ENCODE results near the gene MXI1.

DNA sequence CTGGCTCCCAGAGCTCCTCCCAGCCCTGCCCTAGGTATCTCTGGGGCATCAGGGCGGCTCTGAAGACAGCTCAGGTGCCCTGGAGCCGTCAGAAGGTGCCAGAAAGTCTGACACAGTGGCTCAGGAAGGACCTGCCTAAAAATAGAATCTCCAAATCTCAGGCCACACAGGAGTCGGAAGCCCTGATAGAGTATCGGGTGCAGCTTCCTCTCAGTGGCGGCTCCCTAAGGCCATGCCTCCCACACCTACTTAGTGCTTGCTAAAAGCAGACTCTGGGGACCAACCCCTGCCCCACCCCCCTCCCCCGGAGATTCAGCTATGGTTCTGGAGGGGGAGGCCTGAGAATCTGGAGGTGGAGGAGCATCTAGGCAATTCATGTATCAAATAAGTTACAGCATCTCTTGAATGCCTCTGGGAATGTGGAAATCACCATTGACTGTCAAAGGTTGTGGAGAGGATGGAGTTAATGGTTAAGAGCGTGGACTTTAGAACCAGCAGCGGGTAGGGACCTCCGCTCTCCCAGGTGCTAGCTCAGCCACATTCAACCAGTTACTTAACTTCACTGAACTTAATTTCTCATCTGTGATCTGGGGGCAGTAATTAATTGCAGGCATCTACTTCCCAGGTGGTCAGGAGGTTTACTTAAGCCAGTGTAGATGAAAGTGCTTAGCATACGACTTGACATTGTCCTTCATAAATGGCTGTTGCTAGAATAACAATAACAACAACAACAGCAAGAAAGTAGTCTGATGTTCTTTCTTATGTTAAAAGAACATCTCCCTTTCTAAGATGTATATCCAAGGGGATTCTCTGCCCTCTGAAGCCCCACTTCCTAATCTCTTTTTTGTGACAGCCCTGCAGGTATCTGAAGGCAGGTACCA lies 38.6 kb upstream of the MXI1 start:
- TF ChIP-seq POLR2AphosphoS5 (IDR thresholded peaks at IDR 0.05): no peak
- TF ChIP-seq, protein P1, sequence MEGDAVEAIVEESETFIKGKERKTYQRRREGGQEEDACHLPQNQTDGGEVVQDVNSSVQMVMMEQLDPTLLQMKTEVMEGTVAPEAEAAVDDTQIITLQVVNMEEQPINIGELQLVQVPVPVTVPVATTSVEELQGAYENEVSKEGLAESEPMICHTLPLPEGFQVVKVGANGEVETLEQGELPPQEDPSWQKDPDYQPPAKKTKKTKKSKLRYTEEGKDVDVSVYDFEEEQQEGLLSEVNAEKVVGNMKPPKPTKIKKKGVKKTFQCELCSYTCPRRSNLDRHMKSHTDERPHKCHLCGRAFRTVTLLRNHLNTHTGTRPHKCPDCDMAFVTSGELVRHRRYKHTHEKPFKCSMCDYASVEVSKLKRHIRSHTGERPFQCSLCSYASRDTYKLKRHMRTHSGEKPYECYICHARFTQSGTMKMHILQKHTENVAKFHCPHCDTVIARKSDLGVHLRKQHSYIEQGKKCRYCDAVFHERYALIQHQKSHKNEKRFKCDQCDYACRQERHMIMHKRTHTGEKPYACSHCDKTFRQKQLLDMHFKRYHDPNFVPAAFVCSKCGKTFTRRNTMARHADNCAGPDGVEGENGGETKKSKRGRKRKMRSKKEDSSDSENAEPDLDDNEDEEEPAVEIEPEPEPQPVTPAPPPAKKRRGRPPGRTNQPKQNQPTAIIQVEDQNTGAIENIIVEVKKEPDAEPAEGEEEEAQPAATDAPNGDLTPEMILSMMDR (IDR thresholded peaks at IDR 0.05 in 8 of 11, conservative IDR thresholded peaks at IDR 0.05 in 3 of 11): no peak
